H1 (cell line): Measurements from ENCODE around the gene CHAD. TPM values are rescaled to one million over a fixed set of nuclear protein-coding genes. Genes with fewer than 3 reads are reported as not detected.
A peak's percentile ranks its signal among the peaks of the same experiment; 100 is the strongest.

Experiments used
- CTCF ChIA-PET: fragments of 300-600 bp; sonication (Branson Sonifier 250); formaldehyde crosslinking; loops from one replicate; lab custom pipeline; 2021; ENCODE audit not compliant: partially characterized antibody; lab: Charles Lee
- POLR2A ChIA-PET: fragments of 300-600 bp; sonication (Branson Sonifier 250); formaldehyde crosslinking; loops from one replicate; lab custom pipeline; 2021; ENCODE audit warnings: inconsistent platforms; ENCODE audit not compliant: partially characterized antibody; lab: Charles Lee
- DNase-seq, 2 experiments: peaks; one replicate each; pipeline versions ENCODE4 v3.0.0 to v3.0.0-alpha.2; 2010 to 2022; ENCODE audit warnings: low spot score in 2 of 2, low read depth in 1 of 2, mixed read lengths in 1 of 2
- FAIRE-seq: peaks from 2 replicates; lab custom pipeline; 2011; peaks lifted over from hg19 to GRCh38; lab: Jason Lieb, UNC
- H2AFZ ChIP-seq: 2 replicates; pipeline ENCODE4 v1.8.1; 2012; ENCODE audit warnings: low read length, inconsistent platforms
- H2AK5ac ChIP-seq: 2 replicates; pipeline ENCODE4 v1.6.1; 2013; ENCODE audit warnings: low read depth, low read length
- H2BK120ac ChIP-seq: replicated peaks from 2 replicates; pipeline ENCODE3; 2013; ENCODE audit warnings: low read depth, low read length, inconsistent platforms
- H2BK12ac ChIP-seq: 2 replicates; pipeline ENCODE4 v1.6.1; 2013; ENCODE audit warnings: low read depth, low read length
- H2BK15ac ChIP-seq: 2 replicates; pipeline ENCODE4 v1.6.1; 2013; ENCODE audit warnings: low read length
- H2BK20ac ChIP-seq: 2 replicates; pipeline ENCODE4 v1.6.1; 2013; ENCODE audit warnings: low read length
- H2BK5ac ChIP-seq: 2 replicates; pipeline ENCODE4 v1.6.1; 2013; ENCODE audit warnings: low read depth, low read length
- H3K14ac ChIP-seq: 2 replicates; pipeline ENCODE4 v1.6.1; 2013; ENCODE audit warnings: inconsistent platforms; ENCODE audit not compliant: insufficient read length
- H3K18ac ChIP-seq: 2 replicates; pipeline ENCODE4 v1.6.1; 2013; ENCODE audit warnings: low read length; ENCODE audit errors: extremely low read depth
- H3K23ac ChIP-seq: 2 replicates; pipeline ENCODE4 v1.6.1; 2013; ENCODE audit warnings: inconsistent platforms; ENCODE audit not compliant: insufficient read length
- H3K23me2 ChIP-seq: 2 replicates; pipeline ENCODE4 v1.6.1; 2013; ENCODE audit warnings: low read depth, low read length
- H3K27ac ChIP-seq: 2 replicates; pipeline ENCODE4 v1.6.1; 2011; ENCODE audit warnings: low read depth, low read length, inconsistent platforms
- H3K27me3 ChIP-seq, 4 experiments: replicated peaks in 1 of 4; 1 replicate in 1 of 4; 2 replicates in 3 of 4; pipeline versions ENCODE4 v1.6.1 to v1.8.1; 2011 to 2013; ENCODE audit warnings: low read length in 3 of 4, mild to moderate bottlenecking in 3 of 4, inconsistent platforms in 2 of 4, mixed read lengths in 2 of 4, moderate library complexity in 1 of 4; ENCODE audit not compliant: control insufficient read depth in 3 of 4, insufficient read depth in 3 of 4; ENCODE audit errors: extremely low read depth in 1 of 4
- H3K36me3 ChIP-seq, 4 experiments: 2 replicates each; pipeline versions ENCODE4 v1.6.1 to v1.8.1; 2011 to 2013; ENCODE audit warnings: mild to moderate bottlenecking in 4 of 4, low read length in 3 of 4, moderate library complexity in 2 of 4, control low read depth in 1 of 4, inconsistent platforms in 1 of 4; ENCODE audit not compliant: insufficient read depth in 4 of 4, control insufficient read depth in 2 of 4
- H3K4ac ChIP-seq: replicated peaks from 2 replicates; pipeline ENCODE3; 2013; ENCODE audit warnings: low read length, low read depth, mixed read lengths, inconsistent platforms; ENCODE audit not compliant: insufficient read length
- H3K4me1 ChIP-seq, 4 experiments: replicated peaks in 1 of 4; 1 replicate in 1 of 4; 2 replicates in 3 of 4; pipeline versions ENCODE4 v1.6.1 to v1.8.1; 2011 to 2013; ENCODE audit warnings: low read length in 3 of 4, inconsistent platforms in 2 of 4, mixed read lengths in 1 of 4; ENCODE audit not compliant: insufficient read depth in 4 of 4, control insufficient read depth in 3 of 4
- H3K4me2 ChIP-seq, 2 experiments: 2 replicates each; pipeline versions ENCODE4 v1.6.1 to v1.8.1; 2011 to 2013; ENCODE audit warnings: low read depth in 2 of 2, low read length in 2 of 2, control low read depth in 1 of 2, inconsistent platforms in 1 of 2, mild to moderate bottlenecking in 1 of 2; ENCODE audit not compliant: insufficient read depth in 1 of 2
- H3K4me3 ChIP-seq, 4 experiments: fragments of 200-600, 300-600 bp in 1 of 4; sonication (generic), shearing (Covaris generic), sonication (Bioruptor Twin) in 1 of 4; 2 replicates each; pipeline versions ENCODE4 v1.5.1 to v1.8.1; 2011 to 2016; ENCODE audit warnings: low read length in 4 of 4, low read depth in 3 of 4, control low read depth in 2 of 4, inconsistent platforms in 2 of 4, mild to moderate bottlenecking in 2 of 4, mixed read lengths in 1 of 4, moderate library complexity in 1 of 4; ENCODE audit not compliant: insufficient read depth in 2 of 4; ENCODE audit errors: extremely low read depth in 1 of 4
- H3K56ac ChIP-seq: replicated peaks from 2 replicates; pipeline ENCODE3; 2013; ENCODE audit warnings: low read depth, mild to moderate bottlenecking, mixed read lengths, low read length, inconsistent platforms; ENCODE audit not compliant: insufficient read length
- H3K79me1 ChIP-seq: 2 replicates; pipeline ENCODE4 v1.6.1; 2013; ENCODE audit warnings: low read depth, low read length, control low read depth
- H3K79me2 ChIP-seq, 2 experiments: 2 replicates each; pipeline versions ENCODE4 v1.6.1 to v1.8.1; 2012 to 2013; ENCODE audit warnings: low read length in 2 of 2, mild to moderate bottlenecking in 2 of 2, inconsistent platforms in 1 of 2; ENCODE audit not compliant: insufficient read depth in 2 of 2, control insufficient read depth in 1 of 2
- H3K9ac ChIP-seq, 4 experiments: replicated peaks in 1 of 4; 1 replicate in 1 of 4; 2 replicates in 3 of 4; pipeline versions ENCODE4 v1.6.1 to v1.8.1; 2011 to 2013; ENCODE audit warnings: low read depth in 3 of 4, low read length in 3 of 4, control low read depth in 2 of 4, mild to moderate bottlenecking in 2 of 4, moderate library complexity in 2 of 4, inconsistent platforms in 1 of 4; ENCODE audit errors: extremely low read depth in 1 of 4
- H3K9me3 ChIP-seq, 2 experiments: 2 replicates each; pipeline versions ENCODE4 v1.6.1 to v1.8.1; 2012 to 2013; ENCODE audit warnings: mild to moderate bottlenecking in 2 of 2, moderate library complexity in 2 of 2, control low read depth in 1 of 2, inconsistent platforms in 1 of 2, low read depth in 1 of 2, low read length in 1 of 2, mixed read lengths in 1 of 2; ENCODE audit not compliant: insufficient read depth in 2 of 2
- H4K20me1 ChIP-seq, 2 experiments: replicated peaks in 1 of 2; 2 replicates each; pipeline versions ENCODE3 to v1.8.1; 2011 to 2013; ENCODE audit warnings: inconsistent platforms in 2 of 2, low read length in 2 of 2, mild to moderate bottlenecking in 1 of 2; ENCODE audit not compliant: insufficient read depth in 2 of 2, control insufficient read depth in 1 of 2
- H4K5ac ChIP-seq: 2 replicates; pipeline ENCODE4 v1.6.1; 2013; ENCODE audit warnings: low read length, low read depth, mixed read lengths, inconsistent platforms; ENCODE audit not compliant: insufficient read length
- H4K8ac ChIP-seq: 2 replicates; pipeline ENCODE4 v1.8.0; 2013; ENCODE audit warnings: mild to moderate bottlenecking, moderate library complexity, low read length, inconsistent platforms; ENCODE audit not compliant: insufficient read depth; ENCODE audit errors: extremely low read depth
- H4K91ac ChIP-seq: replicated peaks from 2 replicates; pipeline ENCODE3; 2013; ENCODE audit warnings: low read length, mixed read lengths, inconsistent platforms; ENCODE audit not compliant: insufficient read length
- ASH2L ChIP-seq: fragments of 200-600, 300-600 bp; sonication (generic); IDR thresholded peaks from one replicate; pipeline ENCODE4 v1.7.1; 2017; ENCODE audit warnings: low read length
- CHD2 ChIP-seq: IDR thresholded peaks from 2 replicates; pipeline ENCODE4 v1.6.1; 2012; ENCODE audit warnings: low read length, improper control_type of control experiment
- GABPA ChIP-seq: IDR thresholded peaks from 2 replicates; pipeline ENCODE4 v1.6.1; 2011; ENCODE audit warnings: mild to moderate bottlenecking, low read length, moderate library complexity, borderline replicate concordance; ENCODE audit not compliant: insufficient read depth
- SIN3A ChIP-seq, 2 experiments: IDR thresholded peaks in 1 of 2; conservative IDR thresholded peaks in 1 of 2; 2 replicates each; pipeline ENCODE4 v1.6.1; 2011 to 2012; ENCODE audit warnings: low read length in 2 of 2, improper control_type of control experiment in 1 of 2, low read depth in 1 of 2, mild to moderate bottlenecking in 1 of 2
- SIRT6 ChIP-seq: IDR thresholded peaks from one replicate; pipeline ENCODE4 v1.7.1; 2012; ENCODE audit warnings: low read length, inconsistent platforms
- SUZ12 ChIP-seq: fragments of 200-600 bp; sonication (generic); IDR thresholded peaks from 2 replicates; pipeline ENCODE4 v1.6.1; 2012; ENCODE audit warnings: mild to moderate bottlenecking, inconsistent platforms, low read length, moderate library complexity, mixed read lengths
- YY1 ChIP-seq: IDR thresholded peaks from 2 replicates; pipeline ENCODE4 v1.6.1; 2011; ENCODE audit warnings: low read depth, mild to moderate bottlenecking, low read length
- WGBS, 2 experiments: shearing (Covaris generic) in 1 of 2; methylation state at CpG; one replicate each; pipeline versions ENCODE4 v1.1.6 to v1.1.7; 2013 to 2015; ENCODE audit warnings: low lambda C conversion rate in 2 of 2, mixed read lengths in 2 of 2, inconsistent platforms in 1 of 2, low coverage in 1 of 2, missing lambda C conversion rate in 1 of 2; ENCODE audit not compliant: insufficient replicate concordance in 2 of 2, insufficient coverage in 1 of 2, insufficient read length in 1 of 2; ENCODE audit errors: extremely low coverage in 1 of 2, missing lambda C conversion rate in 1 of 2; 5-methylcytosine and 5-hydroxymethylcytosine counted together
- polyA plus RNA-seq, 7 experiments: library from polyadenylated mRNA; depleted of rRNA in 3 of 7; stranded (reverse) in 5 of 7; unstranded in 2 of 7; fragments of >200 nt in 5 of 7; fragments of 200-250 nt in 2 of 7; gene quantifications; 1 replicate in 5 of 7; 2 replicates in 1 of 7; 4 replicates in 1 of 7; pipeline versions ENCODE4 v1.2.1 to v1.2.3, GENCODE V29; 2011 to 2013; ENCODE audit warnings: missing spikeins in 2 of 7, mixed read lengths in 2 of 7
- total RNA-seq: library from RNA; stranded (reverse); fragmentation: NEBNext Ultra II Directional; extraction: Animal tissue kit (Norgen Biotek cat#: 25700); gene quantifications from 2 replicates; pipeline ENCODE4 v1.2.1, GENCODE V29; 2021
- TF ChIP-seq, protein P1 (sequence below): IDR thresholded peaks from 2 replicates; pipeline ENCODE4 v1.6.1; 2012; ENCODE audit warnings: inconsistent platforms
- TF ChIP-seq, protein P2 (sequence below): IDR thresholded peaks from 2 replicates; pipeline ENCODE4 v1.6.1; 2012; ENCODE audit warnings: inconsistent platforms

The CHAD gene
- total and polyA plus RNA-seq, 2 of the 8 experiments (the other 6 are each of a cell fraction or from before 2014, with no cell fraction given): 0.03 TPM; not detected in 1

DNA sequence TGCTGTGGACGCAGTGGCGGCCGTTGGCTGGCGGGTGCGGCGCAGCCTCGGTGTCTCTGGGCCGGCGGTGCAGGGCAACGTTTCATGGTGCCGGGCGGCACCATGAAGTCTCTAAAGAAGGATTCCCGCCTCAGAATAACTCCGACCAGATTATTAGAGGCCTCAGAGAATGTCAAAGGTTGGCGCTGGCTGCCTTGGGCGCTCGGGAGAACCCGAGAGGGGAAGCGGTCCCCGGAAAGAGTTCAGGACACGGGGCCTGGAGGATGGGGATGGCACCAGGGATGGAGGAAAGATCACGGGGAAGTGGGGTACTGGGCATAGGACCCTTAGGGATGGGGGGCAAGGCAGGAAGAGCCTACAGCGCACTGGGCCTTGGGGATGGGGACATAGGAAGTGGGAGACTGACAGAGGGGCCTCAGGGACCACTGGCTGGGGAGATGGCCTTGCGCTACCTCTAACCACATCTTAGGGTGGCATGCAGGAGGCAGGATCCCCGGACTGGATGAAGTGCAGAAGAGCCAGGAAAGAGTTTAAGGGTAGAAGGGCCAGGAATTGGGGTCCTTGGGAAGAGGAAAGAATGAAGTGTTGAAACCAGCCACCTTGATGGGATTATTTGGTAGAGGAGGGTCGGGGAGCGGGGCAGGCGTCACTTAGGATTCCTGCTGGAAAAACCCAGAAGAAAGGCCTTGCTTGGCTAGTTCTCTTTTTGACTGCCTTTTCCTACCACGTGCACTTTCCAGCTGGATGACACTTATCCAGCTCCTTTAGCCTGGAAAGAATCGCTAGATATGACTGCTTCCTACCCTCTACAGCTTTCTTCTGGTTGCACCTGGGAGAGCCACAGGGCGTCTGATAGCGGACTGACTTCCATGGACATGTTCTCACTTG lies 40.1 kb upstream of the CHAD start:
- Histone ChIP-seq H3K36me3 (no peaks in the 10 kb centered on the region), H3K23me2 (peaks cover 3% of the 10 kb centered on the region; the same call in 1 of the 2 replicates), H2BK12ac (no peak overlapping the region), H4K20me1 (peaks cover 1 to 3% of the 10 kb centered on the region in 2 experiments), H2BK120ac (no peak overlapping the region), H4K91ac (peak overlapping the region; percentile 25), H2BK15ac (no peak overlapping the region), H3K4me3 (peak overlapping the region; percentile 69 to 86 (median 75)), H3K27me3 (no peaks in the 10 kb centered on the region; a peak in 1 of 7 replicates), H2BK20ac (no peak overlapping the region), H3K9ac (peak overlapping the region in 3 of 4 experiments; percentile 35 to 45 (median 36); a peak in 5 of 7 replicates), H3K79me2 (no peaks in the 10 kb centered on the region), H3K4ac (no peak overlapping the region), H4K8ac (peak overlapping the region; percentile 84; the same call in 1 of the 2 replicates), H4K5ac (no peak overlapping the region), H3K23ac (no peak overlapping the region), H3K14ac (no peak overlapping the region), H2AK5ac (no peak overlapping the region), H3K56ac (no peak overlapping the region), H3K27ac (no peak overlapping the region), H2BK5ac (peak overlapping the region; percentile 52), H3K4me2 (peak overlapping the region; percentile 79 to 87), H2AFZ (peak overlapping the region; percentile 30; the same call in 1 of the 2 replicates), H3K9me3 (no peaks in the 10 kb centered on the region), H3K79me1 (no peaks in the 10 kb centered on the region), H3K18ac (peak overlapping the region; percentile 38; the same call in 1 of the 2 replicates), H3K4me1 (peaks cover 2 to 10% (median 6%) of the 10 kb centered on the region in 4 experiments)
- CTCF ChIA-PET: interaction anchor here (0.7 to 1.8 kb wide), 7 partner anchors 8 to 310 kb away, joined by 3 to 7 read pairs (median 5); no protein-coding TSS in a partner anchor
- no peak for DNase-seq
- 24% methylated on average over 32 of the region's 32 CpGs; no CpG with 5 or more reads in 1 of the 2 experiments for WGBS, 2 experiments
- POLR2A ChIA-PET: no interaction called here
- TF ChIP-seq YY1 (0 out of 2 replicates have a peak, but pooled peaks have one; percentile 14), ASH2L (peak; percentile 4), CHD2 (no peak), GABPA (0 out of 2 replicates have a peak, but pooled peaks have one; percentile 26), SIRT6 (no peak), SIN3A (conservative IDR thresholded peaks at IDR 0.05 in 1 of 2, IDR thresholded peaks at IDR 0.05 in 1 of 2; ENCODE audit: low read depth in 1 of 2, low read length in 2 of 2) (peak; percentile 20 to 78; a peak in 1 of 4 replicates), SUZ12 (no peak)
- TF ChIP-seq, protein P1, sequence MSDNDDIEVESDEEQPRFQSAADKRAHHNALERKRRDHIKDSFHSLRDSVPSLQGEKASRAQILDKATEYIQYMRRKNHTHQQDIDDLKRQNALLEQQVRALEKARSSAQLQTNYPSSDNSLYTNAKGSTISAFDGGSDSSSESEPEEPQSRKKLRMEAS: no peak
- TF ChIP-seq, protein P2, sequence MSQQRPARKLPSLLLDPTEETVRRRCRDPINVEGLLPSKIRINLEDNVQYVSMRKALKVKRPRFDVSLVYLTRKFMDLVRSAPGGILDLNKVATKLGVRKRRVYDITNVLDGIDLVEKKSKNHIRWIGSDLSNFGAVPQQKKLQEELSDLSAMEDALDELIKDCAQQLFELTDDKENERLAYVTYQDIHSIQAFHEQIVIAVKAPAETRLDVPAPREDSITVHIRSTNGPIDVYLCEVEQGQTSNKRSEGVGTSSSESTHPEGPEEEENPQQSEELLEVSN: no peak
- no peak for FAIRE-seq
